H9 (cell line): Measurements from ENCODE around the gene C1orf52. TPM values are rescaled to one million over a fixed set of nuclear protein-coding genes. Genes with fewer than 3 reads are reported as not detected.

ENCODE experiments used
- DNase-seq: peaks from one replicate; pipeline ENCODE4 v3.0.0-alpha.2; 2017
- H2AFZ ChIP-seq: one replicate; pipeline ENCODE4 v1.6.1; 2013; ENCODE audit warnings: mild to moderate bottlenecking, low read length, control low read depth, moderate library complexity
- H2AK5ac ChIP-seq: 2 replicates; pipeline ENCODE4 v1.6.1; 2013; ENCODE audit warnings: low read length, control low read depth, mixed read lengths; ENCODE audit not compliant: insufficient read length
- H2BK120ac ChIP-seq: one replicate; pipeline ENCODE4 v1.6.1; 2013; ENCODE audit warnings: low read depth, mild to moderate bottlenecking, low read length, control low read depth, inconsistent platforms; ENCODE audit not compliant: poor library complexity, severe bottlenecking
- H2BK12ac ChIP-seq: 2 replicates; pipeline ENCODE4 v1.6.1; 2013; ENCODE audit warnings: low read length, control low read depth, mixed read lengths, low read depth; ENCODE audit not compliant: insufficient read length
- H2BK15ac ChIP-seq: 2 replicates; pipeline ENCODE4 v1.6.1; 2013; ENCODE audit warnings: low read depth, low read length, control low read depth
- H2BK20ac ChIP-seq: one replicate; pipeline ENCODE4 v1.6.1; 2013; ENCODE audit warnings: low read depth, mild to moderate bottlenecking, low read length, control low read depth, inconsistent platforms; ENCODE audit not compliant: poor library complexity, severe bottlenecking
- H2BK5ac ChIP-seq: 2 replicates; pipeline ENCODE4 v1.6.1; 2013; ENCODE audit warnings: low read length, control low read depth, mixed read lengths; ENCODE audit not compliant: insufficient read length
- H3K14ac ChIP-seq: 2 replicates; pipeline ENCODE4 v1.6.1; 2013; ENCODE audit warnings: low read length, control low read depth; ENCODE audit not compliant: insufficient read depth
- H3K18ac ChIP-seq: 2 replicates; pipeline ENCODE4 v1.6.1; 2013; ENCODE audit warnings: low read depth, mild to moderate bottlenecking, mixed read lengths, low read length, control low read depth; ENCODE audit not compliant: insufficient read length
- H3K23ac ChIP-seq: 2 replicates; pipeline ENCODE4 v1.6.1; 2013; ENCODE audit warnings: low read length, control low read depth, mixed read lengths, low read depth; ENCODE audit not compliant: insufficient read length
- H3K23me2 ChIP-seq: 2 replicates; pipeline ENCODE4 v1.6.1; 2013; ENCODE audit warnings: low read depth, mild to moderate bottlenecking, mixed read lengths, low read length, control low read depth; ENCODE audit not compliant: insufficient read length, poor library complexity, severe bottlenecking
- H3K27ac ChIP-seq: 2 replicates; pipeline ENCODE4 v1.5.1; 2013; ENCODE audit warnings: low read length, control low read depth, mixed read lengths, low read depth; ENCODE audit not compliant: insufficient read length
- H3K27me3 ChIP-seq: 2 replicates; pipeline ENCODE4 v1.6.1; 2013; ENCODE audit warnings: low read length, control low read depth, inconsistent platforms; ENCODE audit not compliant: insufficient read depth
- H3K4ac ChIP-seq: 2 replicates; pipeline ENCODE4 v1.6.1; 2013; ENCODE audit warnings: low read depth, mild to moderate bottlenecking, control low read depth, inconsistent platforms, low read length, moderate library complexity
- H3K4me1 ChIP-seq: 2 replicates; pipeline ENCODE4 v1.6.1; 2013; ENCODE audit warnings: low read length, control low read depth, inconsistent platforms; ENCODE audit not compliant: insufficient read depth
- H3K4me2 ChIP-seq: 2 replicates; pipeline ENCODE4 v1.6.1; 2013; ENCODE audit warnings: low read length, control low read depth, mixed read lengths; ENCODE audit not compliant: insufficient read length, insufficient read depth
- H3K56ac ChIP-seq: 2 replicates; pipeline ENCODE4 v1.6.1; 2013; ENCODE audit warnings: low read depth, mild to moderate bottlenecking, mixed read lengths, low read length, control low read depth; ENCODE audit not compliant: insufficient read length
- H3K79me1 ChIP-seq: 2 replicates; pipeline ENCODE4 v1.6.1; 2013; ENCODE audit warnings: low read depth, mild to moderate bottlenecking, moderate library complexity, low read length, control low read depth, inconsistent platforms; ENCODE audit not compliant: insufficient read depth, poor library complexity, severe bottlenecking
- H3K79me2 ChIP-seq: 2 replicates; pipeline ENCODE4 v1.6.1; 2013; ENCODE audit warnings: low read length, control low read depth, inconsistent platforms; ENCODE audit not compliant: insufficient read depth
- H3K9ac ChIP-seq: 2 replicates; pipeline ENCODE4 v1.6.1; 2013; ENCODE audit warnings: low read length, control low read depth, mixed read lengths; ENCODE audit not compliant: insufficient read length; ENCODE audit errors: extremely low read depth
- H3K9me3 ChIP-seq: one replicate; pipeline ENCODE4 v1.6.1; 2013; ENCODE audit warnings: low read depth, low read length, inconsistent platforms; ENCODE audit not compliant: control insufficient read depth
- H3T11ph ChIP-seq: one replicate; pipeline ENCODE4 v1.6.1; 2013; ENCODE audit warnings: mild to moderate bottlenecking, low read length, control low read depth, inconsistent platforms
- H4K20me1 ChIP-seq: one replicate; pipeline ENCODE4 v1.6.1; 2013; ENCODE audit not compliant: control insufficient read depth, insufficient read length, insufficient read depth
- H4K5ac ChIP-seq: 2 replicates; pipeline ENCODE4 v1.6.1; 2013; ENCODE audit warnings: low read depth, mild to moderate bottlenecking, mixed read lengths, low read length, control low read depth; ENCODE audit not compliant: insufficient read length
- H4K8ac ChIP-seq: replicated peaks from 2 replicates; pipeline ENCODE4 v1.6.1; 2013; ENCODE audit warnings: low read length, control low read depth, mixed read lengths, low read depth; ENCODE audit not compliant: insufficient read length
- H4K91ac ChIP-seq: 2 replicates; pipeline ENCODE4 v1.6.1; 2013; ENCODE audit warnings: low read depth, mild to moderate bottlenecking, moderate library complexity, mixed read lengths, low read length, control low read depth; ENCODE audit not compliant: insufficient read length
- H3K27ac Mint-ChIP-seq, 3 experiments: 2 replicates in 2 of 3; 3 replicates in 1 of 3; pipeline ENCODE4 v1.8.0; 2020 to 2021; ENCODE audit warnings: mixed read lengths in 3 of 3, mild to moderate bottlenecking in 1 of 3, moderate library complexity in 1 of 3
- H3K27me3 Mint-ChIP-seq: 2 replicates; pipeline ENCODE4 v1.8.0; 2021; ENCODE audit warnings: low read depth, mild to moderate bottlenecking, moderate library complexity, mixed read lengths
- H3K36me3 Mint-ChIP-seq, 3 experiments: 2 replicates in 2 of 3; 3 replicates in 1 of 3; pipeline ENCODE4 v1.8.0; 2020 to 2021; ENCODE audit warnings: low read depth in 3 of 3, mixed read lengths in 3 of 3; ENCODE audit not compliant: insufficient read depth in 1 of 3
- H3K4me1 Mint-ChIP-seq, 2 experiments: 2 replicates each; pipeline ENCODE4 v1.8.0; 2020; ENCODE audit warnings: mixed read lengths in 2 of 2
- H3K4me3 Mint-ChIP-seq, 2 experiments: 2 replicates in 1 of 2; 3 replicates in 1 of 2; pipeline ENCODE4 v1.8.0; 2020 to 2021; ENCODE audit warnings: mild to moderate bottlenecking in 2 of 2, mixed read lengths in 2 of 2, moderate library complexity in 1 of 2
- H3K9me3 Mint-ChIP-seq, 2 experiments: 2 replicates in 1 of 2; 3 replicates in 1 of 2; pipeline ENCODE4 v1.8.0; 2020; ENCODE audit warnings: mild to moderate bottlenecking in 2 of 2, mixed read lengths in 2 of 2, moderate library complexity in 1 of 2
- CTCF ChIP-seq: fragments of 200-600 bp; sonication (generic); conservative IDR thresholded peaks from 3 replicates; pipeline ENCODE4 v1.8.0; 2021; ENCODE audit warnings: antibody characterized with exemption, mild to moderate bottlenecking
- WGBS: extraction: QIAGEN DNeasy Blood & Tissue Kit; methylation state at CpG from one replicate; pipeline ENCODE4 v1.1.7; 2013; ENCODE audit warnings: missing lambda C conversion rate, low lambda C conversion rate, mixed read lengths; ENCODE audit not compliant: insufficient read length; ENCODE audit errors: extremely low coverage; 5-methylcytosine and 5-hydroxymethylcytosine counted together
- total RNA-seq: library from RNA; stranded (reverse); gene quantifications from 2 replicates; pipeline ENCODE4 v1.2.1, GENCODE V29; 2021

C1orf52 gene
- total RNA-seq, 1 experiment from 2014 or later: 45.1 TPM

- no peaks in the 10 kb centered on the region for H3K79me1 ChIP-seq
- WGBS: no CpG with 5 or more reads among the region's 4 CpGs
- H3K14ac ChIP-seq: no peak overlapping the region
- H2BK15ac ChIP-seq: no peak overlapping the region
- no peak overlapping the region for H2BK5ac ChIP-seq
- no peaks in the 10 kb centered on the region for H3K9me3 ChIP-seq
- Mint-ChIP-seq H3K4me3 (no peak overlapping the region), H3K27me3 (no peaks in the 10 kb centered on the region), H3K4me1 (no peaks in the 10 kb centered on the region), H3K9me3 (no peaks in the 10 kb centered on the region), H3K27ac (no peak overlapping the region), H3K36me3 (no peaks in the 10 kb centered on the region)
- H4K20me1 ChIP-seq: no peaks in the 10 kb centered on the region
- H3K9ac ChIP-seq: no peak overlapping the region
- H3K27ac ChIP-seq: no peak overlapping the region
- H3K27me3 ChIP-seq: no peaks in the 10 kb centered on the region
- no peak overlapping the region for H4K91ac ChIP-seq
- no peak overlapping the region for H2BK120ac ChIP-seq
- no peak overlapping the region for H2BK20ac ChIP-seq
- no peak overlapping the region for H2AK5ac ChIP-seq
- no peak overlapping the region for H3K4me2 ChIP-seq
- H3K4me1 ChIP-seq: no peaks in the 10 kb centered on the region
- TF ChIP-seq CTCF: no peak
- H3K79me2 ChIP-seq: no peaks in the 10 kb centered on the region
- H4K8ac ChIP-seq: no peak overlapping the region
- DNase-seq: no peak
- H3K23ac ChIP-seq: no peak overlapping the region
- no peak overlapping the region for H4K5ac ChIP-seq
- no peak overlapping the region for H2AFZ ChIP-seq
- no peak overlapping the region for H3K18ac ChIP-seq
- H3T11ph ChIP-seq: no peak overlapping the region
- H3K4ac ChIP-seq: no peak overlapping the region
- no peak overlapping the region for H3K56ac ChIP-seq
- no peak overlapping the region for H2BK12ac ChIP-seq
- H3K23me2 ChIP-seq: no peaks in the 10 kb centered on the region
Observed at GRCh38 chr1:85289848-85290335, 30.4 kb upstream of the C1orf52 start.
